ENCODE results near the gene BTG2.
A peak's percentile ranks its signal among the peaks of the same experiment; 100 is the strongest.
"Not testable (repeated sequence)": the region's sequence is repeated elsewhere in the genome, so short reads cannot be mapped to it uniquely, and the experiment has no call there.

BTG2 gene

GRCh38 chr1:203311368-203312301 is 6.3 kb downstream of the BTG2 start:
- no peak for DNase-seq (ENCODE audit: low read depth)
- TF ChIP-seq, protein P1, sequence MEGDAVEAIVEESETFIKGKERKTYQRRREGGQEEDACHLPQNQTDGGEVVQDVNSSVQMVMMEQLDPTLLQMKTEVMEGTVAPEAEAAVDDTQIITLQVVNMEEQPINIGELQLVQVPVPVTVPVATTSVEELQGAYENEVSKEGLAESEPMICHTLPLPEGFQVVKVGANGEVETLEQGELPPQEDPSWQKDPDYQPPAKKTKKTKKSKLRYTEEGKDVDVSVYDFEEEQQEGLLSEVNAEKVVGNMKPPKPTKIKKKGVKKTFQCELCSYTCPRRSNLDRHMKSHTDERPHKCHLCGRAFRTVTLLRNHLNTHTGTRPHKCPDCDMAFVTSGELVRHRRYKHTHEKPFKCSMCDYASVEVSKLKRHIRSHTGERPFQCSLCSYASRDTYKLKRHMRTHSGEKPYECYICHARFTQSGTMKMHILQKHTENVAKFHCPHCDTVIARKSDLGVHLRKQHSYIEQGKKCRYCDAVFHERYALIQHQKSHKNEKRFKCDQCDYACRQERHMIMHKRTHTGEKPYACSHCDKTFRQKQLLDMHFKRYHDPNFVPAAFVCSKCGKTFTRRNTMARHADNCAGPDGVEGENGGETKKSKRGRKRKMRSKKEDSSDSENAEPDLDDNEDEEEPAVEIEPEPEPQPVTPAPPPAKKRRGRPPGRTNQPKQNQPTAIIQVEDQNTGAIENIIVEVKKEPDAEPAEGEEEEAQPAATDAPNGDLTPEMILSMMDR (conservative IDR thresholded peaks at IDR 0.05; ENCODE audit: low read length) = no peak
- no peak overlapping the region for H3K4me3 ChIP-seq (ENCODE audit: low read length)

DNA sequence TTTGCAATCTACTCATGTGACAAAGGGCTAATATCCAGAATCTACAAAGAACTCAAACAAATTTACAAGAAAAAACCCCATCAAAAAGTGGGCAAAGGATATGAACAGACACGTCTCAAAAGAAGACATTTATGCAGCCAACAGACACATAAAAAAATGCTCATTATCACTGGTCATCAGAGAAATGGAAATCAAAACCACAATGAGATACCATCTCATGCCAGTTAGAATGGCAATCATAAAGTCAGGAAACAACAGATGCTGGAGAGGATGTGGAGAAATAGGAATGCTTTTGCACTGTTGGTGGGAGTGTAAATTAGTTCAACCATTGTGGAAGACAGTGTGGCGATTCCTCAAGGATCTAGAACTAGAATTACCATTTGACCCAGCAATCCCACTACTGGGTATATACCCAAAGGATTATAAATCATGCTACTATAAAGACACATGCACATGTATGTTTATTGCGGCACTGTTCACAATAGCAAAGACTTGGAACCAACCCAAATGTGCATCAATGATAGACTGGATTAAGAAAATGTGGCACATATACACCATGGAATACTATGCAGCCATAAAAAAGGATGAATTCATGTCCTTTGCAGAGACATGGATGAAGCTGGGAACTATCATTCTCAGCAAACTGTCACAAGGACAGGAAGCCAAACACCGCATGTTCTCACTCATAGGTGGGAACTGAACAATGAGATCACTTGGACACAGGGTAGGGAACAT is 8.9 kb downstream of the BTG2 start:
- not testable (repeated sequence) for H3K4me3 ChIP-seq (ENCODE audit: low read length); DNase-seq (ENCODE audit: low read depth)

GRCh38 chr1:203316626-203317093 is 11.3 kb downstream of the BTG2 start:
- TF ChIP-seq, protein P1 (conservative IDR thresholded peaks at IDR 0.05; ENCODE audit: low read length) = no peak
- no peak overlapping the region for H3K4me3 ChIP-seq (ENCODE audit: low read length)
- no peak for DNase-seq (ENCODE audit: low read depth)

DNA sequence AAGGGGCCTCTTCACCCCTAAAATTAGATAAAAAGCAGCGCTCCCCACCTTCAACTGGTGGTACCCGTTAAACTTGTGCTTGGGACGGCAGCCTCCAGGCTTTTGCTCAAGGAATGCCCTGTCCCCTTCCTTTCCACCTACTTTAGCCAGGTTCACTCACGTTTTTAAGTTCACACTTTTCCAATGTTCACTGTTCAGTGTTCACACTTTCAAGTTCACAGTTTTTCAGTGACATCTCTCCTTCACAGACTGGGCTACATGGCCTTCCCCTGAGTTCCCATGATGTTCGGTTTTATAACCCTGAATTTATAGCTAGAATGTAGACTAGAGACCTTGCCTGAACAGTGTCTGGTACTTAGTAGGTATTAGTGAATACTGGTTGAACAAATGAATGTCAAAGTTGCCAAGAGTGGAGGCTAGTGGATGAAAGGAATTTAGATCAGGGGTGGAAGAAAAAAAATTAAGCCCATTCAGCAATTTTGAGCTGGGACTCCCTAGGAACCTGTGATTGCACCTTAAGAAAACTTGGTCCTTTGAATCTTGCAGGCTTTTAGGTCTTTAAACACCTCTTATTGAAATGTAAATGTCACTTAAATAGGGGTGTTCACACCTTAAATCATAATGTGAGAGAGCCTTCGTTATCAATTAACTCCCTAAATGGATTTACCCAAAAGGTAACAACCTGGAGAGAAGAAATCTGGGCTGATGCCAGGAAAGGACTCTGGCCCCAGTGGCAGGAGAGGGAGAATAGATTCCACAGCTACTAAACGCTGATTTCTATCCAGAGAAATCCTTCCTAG is 12.3 kb downstream of the BTG2 start:
- H3K4me3 ChIP-seq (ENCODE audit: low read length) = no peak overlapping the region
- TF ChIP-seq, protein P1 (conservative IDR thresholded peaks at IDR 0.05; ENCODE audit: low read length) = no peak
- no peak for DNase-seq (ENCODE audit: low read depth)

GRCh38 chr1:203318229-203318517 is 12.9 kb downstream of the BTG2 start:
- TF ChIP-seq, protein P1 (conservative IDR thresholded peaks at IDR 0.05; ENCODE audit: low read length) = no peak
- no peak for DNase-seq (ENCODE audit: low read depth)

DNA sequence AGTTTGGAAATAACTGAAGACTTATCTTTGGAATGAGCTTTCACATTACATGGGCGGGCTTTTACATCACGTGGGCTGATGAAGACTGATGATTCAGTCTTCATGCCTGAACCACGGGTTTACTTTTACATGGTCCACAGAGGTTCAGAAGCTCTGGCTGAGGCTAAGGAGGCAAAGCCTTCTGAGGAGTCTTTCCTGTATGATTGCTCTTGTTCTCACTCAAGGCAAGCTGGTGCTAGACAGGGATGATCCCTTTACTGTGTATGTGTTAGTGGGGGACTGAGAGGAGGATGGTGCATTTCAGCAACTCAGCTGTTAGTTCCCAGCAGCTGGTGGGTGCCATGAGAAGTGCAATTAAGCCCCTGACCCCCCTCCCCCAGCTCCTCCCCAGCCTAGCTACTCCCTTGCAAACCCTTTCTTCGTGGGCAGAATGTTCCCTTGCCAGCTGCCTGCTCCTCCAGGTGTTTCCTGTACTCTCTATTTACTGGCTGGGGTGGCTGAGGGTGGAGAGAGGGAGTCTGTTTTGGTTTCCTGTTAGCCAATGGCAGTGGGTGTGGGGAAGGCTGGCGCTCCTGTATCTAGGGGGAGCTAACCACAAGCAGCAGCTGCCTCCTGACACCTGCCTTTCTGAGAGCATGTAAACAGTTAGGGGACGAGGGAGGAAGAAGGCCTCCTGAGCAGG is 15.4 kb downstream of the BTG2 start:
- no peak overlapping the region for H3K4me3 ChIP-seq (ENCODE audit: low read length)
- DNase-seq (ENCODE audit: low read depth) = peak; percentile 24
- TF ChIP-seq, protein P1 (conservative IDR thresholded peaks at IDR 0.05; ENCODE audit: low read length) = no peak

More at GRCh38 chr1:203318229-203318517, 12.9 kb downstream of the BTG2 start:
- no peak overlapping the region for H3K4me3 ChIP-seq (ENCODE audit: low read length)

Data from AG10803 (cell line).